BE2C (cell line): ENCODE measurements around the gene PEX16.

Experiments
- DNase-seq: peaks from one replicate; pipeline ENCODE4 v3.0.0-alpha.2; 2020
- H3K27me3 ChIP-seq: fragments of 250-450 bp; sonication (Bioruptor Pico); 2 replicates; pipeline ENCODE4 v1.5.1; 2020; ENCODE audit warnings: mild to moderate bottlenecking
- H3K36me3 ChIP-seq: fragments of 250-450 bp; sonication (Bioruptor Pico); 2 replicates; pipeline ENCODE4 v1.5.1; 2020; ENCODE audit warnings: mild to moderate bottlenecking
- H3K4me1 ChIP-seq: fragments of 250-450 bp; sonication (Bioruptor Pico); 2 replicates; pipeline ENCODE4 v1.5.1; 2020
- H3K4me3 ChIP-seq: 2 replicates; pipeline ENCODE4 v1.5.1; 2011; ENCODE audit warnings: low read depth, low read length
- H3K9me3 ChIP-seq: fragments of 250-450 bp; sonication (Bioruptor Pico); 2 replicates; pipeline ENCODE4 v1.5.1; 2020
- CTCF ChIP-seq: IDR thresholded peaks from 2 replicates; pipeline ENCODE4 v1.5.1; 2012; ENCODE audit warnings: mild to moderate bottlenecking, low read depth, low read length

PEX16 gene

GRCh38 chr11:45930031-45930794 lies 12.5 kb upstream of the PEX16 start:
- Histone ChIP-seq H3K36me3 (peaks cover 4% of the 10 kb centered on the region; the same call in 1 of the 2 replicates), H3K27me3 (no peaks in the 10 kb centered on the region), H3K4me1 (no peaks in the 10 kb centered on the region), H3K9me3 (no peaks in the 10 kb centered on the region), H3K4me3 (no peak overlapping the region)
- peak; percentile 66 for DNase-seq
- no peak for TF ChIP-seq CTCF

- DNase-seq = no peak
- Histone ChIP-seq H3K4me1 (no peaks in the 10 kb centered on the region), H3K36me3 (peaks cover under 1% of the 10 kb centered on the region; the same call in 1 of the 2 replicates), H3K4me3 (no peak overlapping the region), H3K9me3 (no peaks in the 10 kb centered on the region), H3K27me3 (no peaks in the 10 kb centered on the region)
- no peak for TF ChIP-seq CTCF
Measured at GRCh38 chr11:45929486-45930030, 11.9 kb upstream of the PEX16 start.

- DNase-seq = no peak
- no peaks in the 10 kb centered on the region for H3K36me3 ChIP-seq
- no peaks in the 10 kb centered on the region for H3K9me3 ChIP-seq
- no peak for TF ChIP-seq CTCF
- H3K4me3 ChIP-seq = no peak overlapping the region
- no peaks in the 10 kb centered on the region for H3K27me3 ChIP-seq
- H3K4me1 ChIP-seq = no peaks in the 10 kb centered on the region
Measured at GRCh38 chr11:45928535-45929215, 11.0 kb upstream of the PEX16 start.

- no peak for TF ChIP-seq CTCF
- Histone ChIP-seq H3K27me3 (no peaks in the 10 kb centered on the region), H3K36me3 (no peaks in the 10 kb centered on the region), H3K9me3 (no peaks in the 10 kb centered on the region), H3K4me1 (no peaks in the 10 kb centered on the region), H3K4me3 (no peak overlapping the region)
- no peak for DNase-seq
Measured at GRCh38 chr11:45927684-45928413, 10.2 kb upstream of the PEX16 start.

- Histone ChIP-seq H3K4me3 (no peak overlapping the region), H3K36me3 (no peaks in the 10 kb centered on the region), H3K27me3 (no peaks in the 10 kb centered on the region), H3K9me3 (no peaks in the 10 kb centered on the region), H3K4me1 (no peaks in the 10 kb centered on the region)
- TF ChIP-seq CTCF = no peak
- no peak for DNase-seq
Measured at GRCh38 chr11:45927332-45927683, 9.6 kb upstream of the PEX16 start.
